Cerebellar nuclear complex (tissue), 1 donor: ENCODE results near the gene TGIF2.

Experiments used
- DNase-seq, 2 experiments: peaks; one replicate each; lab custom pipeline; 2025; lab: John Stamatoyannopoulos, UW

TGIF2 gene

GRCh38 chr20:36573103-36573797 lies at the start of gene TGIF2:
Gene TGIF2, plus strand, starts transcription at chr20:36573597. Its CDS starts 5,178 bp downstream, at chr20:36578775.
- DNase-seq = no peak

DNA sequence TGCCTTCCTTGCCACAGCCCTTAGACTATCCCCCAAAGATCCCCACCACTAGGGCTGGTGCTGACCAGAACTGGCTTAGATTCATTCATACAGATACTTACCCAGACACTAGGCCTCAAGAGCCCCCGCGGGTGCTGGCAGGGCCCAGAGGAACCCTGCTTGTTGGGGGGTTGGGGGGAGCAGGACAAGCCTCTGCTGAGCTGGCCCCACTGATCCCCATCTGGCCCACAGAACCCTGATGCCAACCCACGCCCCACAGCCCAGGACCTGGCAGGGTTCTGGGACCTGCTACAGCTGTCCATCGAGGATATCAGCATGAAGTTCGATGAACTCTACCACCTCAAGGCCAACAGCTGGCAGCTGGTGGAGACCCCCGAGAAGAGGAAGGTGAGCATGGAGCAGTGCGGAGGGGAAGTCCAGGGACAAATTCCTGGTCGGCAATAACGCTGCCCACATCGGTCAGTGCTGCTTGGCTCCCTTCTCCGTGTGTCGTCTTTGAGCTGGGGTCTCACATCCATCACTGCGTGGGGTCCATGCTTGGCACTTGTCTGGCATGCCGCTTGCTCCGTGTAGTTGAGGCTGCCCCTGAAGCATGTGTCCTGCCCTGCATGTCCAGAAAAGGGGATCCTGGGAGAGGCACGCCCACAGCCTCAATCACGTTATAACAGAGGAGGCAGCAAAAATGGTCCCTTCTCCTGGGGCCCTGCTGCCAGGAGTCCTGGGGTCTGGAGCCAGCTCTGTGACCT lies 47.6 kb upstream of the TGIF2 start:
- DNase-seq = no peak

- DNase-seq = peak in 1 of 2 experiments; percentile 41
Measured at GRCh38 chr20:36526521-36527011, 46.8 kb upstream of the TGIF2 start.

DNA sequence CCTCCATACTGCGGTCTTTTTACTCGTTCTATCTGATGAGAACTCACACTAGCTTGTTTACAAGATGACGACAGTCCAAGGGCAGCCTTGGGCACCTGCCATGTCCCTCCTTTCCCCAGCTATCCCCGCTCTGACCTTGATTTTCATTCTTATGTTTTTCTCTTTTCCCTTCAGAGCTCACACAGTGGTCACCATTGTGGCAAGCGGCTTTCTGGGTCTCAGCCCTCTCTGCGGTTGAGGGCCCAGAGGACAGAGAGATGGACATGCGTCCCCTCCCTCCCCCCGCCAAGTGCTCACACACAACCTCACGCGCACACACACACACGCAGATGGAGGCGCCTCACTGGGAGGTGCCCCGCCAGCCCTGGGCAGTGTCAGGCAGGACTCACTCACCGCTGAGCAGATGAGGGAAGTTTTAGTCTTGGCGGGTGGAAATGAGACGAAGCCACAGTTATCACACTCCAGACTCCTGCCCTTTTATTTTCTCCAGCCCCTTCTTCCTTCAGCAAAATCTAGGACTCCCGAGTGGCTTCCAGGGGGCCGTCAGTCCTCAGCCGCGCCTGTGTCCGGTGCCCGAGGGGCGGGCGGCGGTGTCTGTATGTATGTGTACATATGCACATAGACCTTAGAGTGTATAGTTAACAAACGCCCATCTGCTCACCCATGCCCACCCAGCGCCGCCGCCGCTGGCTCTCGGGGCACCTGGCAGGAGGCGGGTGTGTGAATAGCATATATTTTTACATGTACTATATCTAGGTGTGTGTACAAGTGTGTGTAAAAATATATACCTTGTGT lies 45.9 kb upstream of the TGIF2 start:
- DNase-seq = no peak

DNA sequence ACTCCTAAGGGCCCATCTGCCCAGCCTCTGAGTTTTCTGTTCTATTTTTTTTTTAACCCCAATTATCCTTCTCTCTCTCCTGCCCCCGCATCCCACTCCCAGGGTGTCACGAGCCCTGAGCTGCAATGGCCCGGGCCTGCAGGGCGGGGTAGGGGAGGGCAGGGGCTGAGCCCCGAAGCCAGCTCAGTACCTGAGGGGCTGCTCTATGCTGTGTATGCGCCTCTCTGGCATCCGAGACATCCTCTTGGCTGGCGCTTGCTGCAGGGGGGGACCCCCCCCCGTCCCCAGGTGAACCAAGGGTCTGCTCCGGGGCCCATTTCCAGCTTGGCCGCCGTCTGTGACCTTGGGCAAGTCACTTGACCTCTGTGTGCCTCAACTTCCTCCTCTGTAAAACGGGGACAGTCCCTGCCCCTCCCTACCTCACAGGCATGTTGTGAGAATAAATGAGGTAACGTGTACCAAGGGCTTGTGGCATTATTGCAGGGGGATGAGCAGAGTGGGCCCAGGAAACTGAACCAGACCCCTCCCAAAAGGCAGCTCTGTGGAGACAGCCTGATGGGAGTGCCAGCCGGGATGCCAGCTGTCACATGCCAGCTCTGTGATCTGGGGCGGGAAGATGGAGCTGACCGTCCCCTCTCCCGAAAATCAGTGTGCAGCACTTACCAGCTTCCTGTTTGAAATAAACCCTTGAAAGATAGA lies 45.1 kb upstream of the TGIF2 start:
- DNase-seq = no peak

DNA sequence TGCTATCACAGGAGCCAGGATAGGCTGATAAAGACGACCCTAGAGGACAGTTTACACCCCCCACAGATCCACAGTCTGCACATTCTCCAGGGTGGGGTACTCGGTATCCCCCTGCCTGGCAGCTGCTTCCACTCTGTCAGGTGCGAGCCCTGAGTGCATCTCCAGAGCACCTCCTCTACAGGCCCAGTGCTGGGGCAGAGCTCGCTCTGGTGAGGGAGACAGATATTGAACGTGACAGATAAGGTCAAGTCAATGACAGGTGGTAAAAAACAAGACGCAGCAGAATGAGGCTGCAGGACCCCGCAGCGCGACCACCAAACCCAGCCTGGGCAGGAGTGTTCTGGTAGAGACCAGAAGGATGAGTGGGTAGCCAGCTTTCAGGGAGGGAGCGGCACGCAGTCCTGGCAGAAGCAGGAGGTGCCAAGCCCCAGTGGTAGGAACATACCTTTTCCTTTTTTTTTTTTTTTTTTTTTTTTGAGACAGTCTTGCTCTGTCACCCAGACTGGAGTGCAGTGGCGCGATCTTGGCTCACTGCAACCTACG lies 44.5 kb upstream of the TGIF2 start:
- no peak for DNase-seq

- DNase-seq = no peak
Measured at GRCh38 chr20:36532388-36532787, 41.0 kb upstream of the TGIF2 start.

DNA sequence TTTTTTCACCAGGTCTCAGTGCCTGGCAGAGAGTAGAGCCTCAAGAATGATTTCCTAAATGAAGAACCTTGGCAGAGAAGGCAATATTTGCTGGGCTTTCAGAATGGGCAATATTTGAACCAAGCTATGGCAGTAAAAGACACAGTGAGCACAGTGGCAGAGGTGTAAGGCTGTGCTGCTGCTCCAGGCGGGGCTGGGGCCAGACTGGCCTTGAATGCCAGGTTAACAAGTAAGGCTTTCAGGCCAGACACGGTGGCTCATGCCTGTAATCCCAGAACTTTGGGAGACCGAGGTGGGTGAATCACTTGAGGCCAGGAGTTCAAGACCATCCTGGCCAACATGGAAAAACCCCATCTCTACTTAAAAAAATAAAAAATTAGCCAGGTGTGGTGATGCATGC lies 40.6 kb upstream of the TGIF2 start:
- DNase-seq = no peak

GRCh38 chr20:36538026-36538722 lies 35.2 kb upstream of the TGIF2 start:
- DNase-seq = no peak

GRCh38 chr20:36540551-36541211 lies 32.7 kb upstream of the TGIF2 start:
- DNase-seq = no peak

GRCh38 chr20:36541227-36541767 lies 32.1 kb upstream of the TGIF2 start, which contains the start of gene MYL9:
Gene MYL9, plus strand, starts transcription at chr20:36541519. Its CDS starts 3,366 bp downstream, at chr20:36544885.
- DNase-seq = no peak

- no peak for DNase-seq
Measured at GRCh38 chr20:36541768-36542488, 31.5 kb upstream of the TGIF2 start.

- no peak for DNase-seq
Measured at GRCh38 chr20:36542516-36543183, 30.7 kb upstream of the TGIF2 start.

DNA sequence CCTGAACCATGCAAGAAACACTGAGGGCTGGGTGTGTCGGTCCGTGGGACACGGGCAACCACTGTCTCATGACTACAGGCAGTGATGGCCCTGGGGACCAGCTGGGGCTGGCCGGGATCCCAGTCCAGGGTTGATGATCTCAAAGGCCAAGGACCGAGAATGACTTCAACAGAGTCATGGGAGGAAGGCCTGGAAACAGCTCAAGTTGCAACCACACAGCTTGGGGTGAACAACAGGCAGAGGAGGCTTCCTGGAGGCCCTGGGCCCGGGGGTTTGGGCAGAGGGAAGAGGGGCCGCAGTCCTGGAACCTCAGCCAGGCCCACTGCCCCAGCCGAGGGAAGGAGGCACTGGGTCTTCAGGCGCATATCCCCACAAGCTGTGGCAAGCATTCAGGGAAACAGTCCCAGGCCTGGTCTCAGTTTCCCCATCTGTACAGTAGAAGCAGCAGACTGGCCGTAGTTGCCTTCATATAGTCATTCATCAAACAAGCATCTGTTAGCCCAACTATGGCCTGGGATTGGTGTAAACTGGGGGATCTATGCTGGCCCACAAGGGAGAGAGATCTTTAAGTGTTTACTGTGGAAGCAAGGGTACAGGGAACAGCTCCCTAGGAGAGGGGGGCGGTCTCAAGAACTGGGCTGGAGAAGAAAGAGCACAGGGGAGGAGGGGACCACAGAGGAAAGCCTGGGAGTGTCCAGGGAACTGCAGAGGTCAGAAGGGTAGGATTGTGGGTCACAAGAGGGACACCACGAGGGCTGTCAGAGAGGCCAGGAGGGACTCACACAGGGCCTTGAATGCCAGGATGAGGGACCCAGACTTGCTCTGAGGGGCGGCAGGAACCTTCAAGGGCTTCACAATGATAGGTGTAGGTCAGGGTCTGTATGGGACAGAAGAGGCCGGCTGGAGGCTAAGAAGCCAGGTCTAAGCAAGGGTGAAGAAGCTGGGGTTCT lies 29.9 kb upstream of the TGIF2 start:
- no peak for DNase-seq

GRCh38 chr20:36544134-36545018 lies 29.0 kb upstream of the TGIF2 start:
- no peak for DNase-seq

GRCh38 chr20:36546111-36546736 lies 27.2 kb upstream of the TGIF2 start:
- no peak for DNase-seq
